GM18498 (cell line): ENCODE measurements around the gene FOXP2.
"Not testable (repeated sequence)": the region's sequence is repeated elsewhere in the genome, so short reads cannot be mapped to it uniquely, and the experiment has no call there.

Source experiments
- ATAC-seq: cut with Tn5 transposase; IDR thresholded peaks from one replicate; pipeline ENCODE4 v1.9.1; 2021; ENCODE audit warnings: mild to moderate bottlenecking, moderate library complexity; ENCODE audit not compliant: unreplicated experiment

The FOXP2 gene

GRCh38 chr7:114419441-114420272 is 5.0 kb downstream of the FOXP2 start:
- ATAC-seq: no peak

DNA sequence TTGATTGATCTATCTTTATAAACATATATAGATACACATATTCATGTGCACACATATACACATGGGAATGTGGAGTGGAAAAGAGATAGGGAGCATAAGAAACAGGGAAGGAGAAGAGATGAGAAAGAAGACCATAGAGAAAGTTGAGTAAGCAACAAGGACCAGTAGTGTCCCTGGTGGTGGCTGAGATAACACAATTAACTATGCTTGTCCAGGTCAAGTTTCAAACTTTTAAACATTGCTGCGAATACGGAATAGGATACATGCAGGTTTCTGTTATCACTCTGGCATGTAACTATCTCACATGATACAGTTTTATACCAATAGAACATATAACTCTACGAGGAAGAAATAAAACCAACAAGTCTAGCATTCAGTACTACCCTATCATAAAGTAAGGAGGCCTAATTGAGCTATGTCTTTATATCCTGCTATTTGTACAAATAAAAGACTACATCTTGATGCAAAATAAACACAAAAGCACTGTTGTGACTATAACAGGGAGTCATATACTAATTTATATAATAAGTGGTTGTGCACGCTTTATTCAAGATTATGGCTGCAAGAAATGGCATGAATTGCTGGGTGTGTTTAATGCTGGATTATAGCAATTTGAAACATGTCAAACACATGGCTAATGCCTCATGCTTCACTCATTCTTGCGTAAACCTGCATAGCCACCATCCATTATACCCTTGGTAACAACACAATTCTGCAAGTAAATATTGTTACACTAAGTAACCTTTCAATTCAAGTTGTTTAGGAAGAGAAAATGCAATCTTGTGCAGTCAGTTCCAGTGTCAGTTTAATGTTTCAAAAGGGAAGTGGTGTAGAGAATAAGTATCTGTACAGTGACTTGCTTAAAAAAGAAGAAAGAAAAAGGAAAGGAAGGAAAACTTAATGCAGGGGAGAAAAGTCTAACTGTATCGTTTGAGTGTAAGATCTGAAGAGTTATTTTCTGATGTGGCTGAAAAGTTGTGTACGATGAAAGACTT is 8.2 kb downstream of the FOXP2 start:
- ATAC-seq: no peak

DNA sequence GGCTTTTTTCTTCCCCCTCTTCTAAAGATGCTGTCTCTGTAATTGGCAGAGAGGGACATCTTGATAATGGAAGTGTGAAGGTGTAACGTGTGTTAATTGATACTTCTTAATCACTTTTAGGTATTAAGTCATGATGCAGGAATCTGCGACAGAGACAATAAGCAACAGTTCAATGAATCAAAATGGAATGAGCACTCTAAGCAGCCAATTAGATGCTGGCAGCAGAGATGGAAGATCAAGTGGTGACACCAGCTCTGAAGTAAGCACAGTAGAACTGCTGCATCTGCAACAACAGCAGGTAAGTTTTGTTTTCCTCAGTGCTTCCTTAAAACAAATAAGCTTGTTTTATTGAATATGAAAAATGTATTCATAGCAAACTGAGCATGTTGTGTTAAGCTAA is 11.8 kb downstream of the FOXP2 start:
- no peak for ATAC-seq

- ATAC-seq: no peak
Observed at GRCh38 chr7:114426824-114427223, 12.2 kb downstream of the FOXP2 start.

- ATAC-seq: no peak
Observed at GRCh38 chr7:114428211-114428610, 13.6 kb downstream of the FOXP2 start.

DNA sequence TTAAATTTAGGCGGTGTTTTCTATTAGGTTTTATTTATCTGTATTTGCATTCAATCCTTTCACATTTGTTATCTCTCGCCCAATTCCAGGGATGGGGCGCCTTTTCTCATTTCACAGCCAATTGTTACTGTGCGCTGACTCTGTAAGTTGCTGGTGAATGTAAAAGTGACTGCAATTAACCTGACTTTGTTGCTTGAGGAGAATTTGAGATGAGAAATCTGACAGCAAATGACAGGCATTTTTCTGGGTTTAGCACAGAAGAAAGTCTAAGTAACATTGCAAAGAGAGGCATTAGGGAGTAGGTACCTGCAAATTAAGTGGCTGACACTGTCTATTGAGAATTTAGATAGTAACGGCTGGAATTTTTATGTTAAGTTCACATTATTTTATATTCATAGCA is 16.6 kb downstream of the FOXP2 start:
- no peak for ATAC-seq

- no peak for ATAC-seq
Observed at GRCh38 chr7:114432061-114432460, 17.4 kb downstream of the FOXP2 start.

GRCh38 chr7:114432703-114433102 is 18.1 kb downstream of the FOXP2 start:
- ATAC-seq: no peak

DNA sequence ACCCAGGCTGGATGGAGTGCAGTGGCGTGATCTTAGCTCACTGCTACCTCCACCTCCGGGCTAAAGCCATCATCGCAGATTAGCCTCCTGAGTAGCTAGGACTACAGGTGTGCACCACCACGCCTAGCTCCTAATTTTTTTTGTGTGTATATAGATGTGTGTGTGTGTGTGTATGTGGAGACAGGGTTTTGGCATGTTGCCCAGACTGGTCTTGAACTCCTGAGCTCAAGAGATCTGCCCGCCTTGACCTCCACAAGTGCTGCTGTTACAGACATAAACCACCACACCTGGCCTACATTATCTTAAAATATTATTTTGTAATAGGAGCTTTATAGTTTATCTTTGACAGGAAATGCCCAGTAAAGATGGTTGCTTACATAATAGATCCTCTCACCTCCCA is 25.0 kb downstream of the FOXP2 start:
- ATAC-seq: no peak

- ATAC-seq: not testable (repeated sequence)
Observed at GRCh38 chr7:114440927-114441326, 26.3 kb downstream of the FOXP2 start.

- no peak for ATAC-seq
Observed at GRCh38 chr7:114444196-114444595, 29.6 kb downstream of the FOXP2 start.

- ATAC-seq: no peak
Observed at GRCh38 chr7:114450431-114450830, 35.8 kb downstream of the FOXP2 start.

GRCh38 chr7:114459574-114459973 is 45.0 kb downstream of the FOXP2 start:
- ATAC-seq: no peak

- no peak for ATAC-seq
Observed at GRCh38 chr7:114460021-114460420, 45.4 kb downstream of the FOXP2 start.

DNA sequence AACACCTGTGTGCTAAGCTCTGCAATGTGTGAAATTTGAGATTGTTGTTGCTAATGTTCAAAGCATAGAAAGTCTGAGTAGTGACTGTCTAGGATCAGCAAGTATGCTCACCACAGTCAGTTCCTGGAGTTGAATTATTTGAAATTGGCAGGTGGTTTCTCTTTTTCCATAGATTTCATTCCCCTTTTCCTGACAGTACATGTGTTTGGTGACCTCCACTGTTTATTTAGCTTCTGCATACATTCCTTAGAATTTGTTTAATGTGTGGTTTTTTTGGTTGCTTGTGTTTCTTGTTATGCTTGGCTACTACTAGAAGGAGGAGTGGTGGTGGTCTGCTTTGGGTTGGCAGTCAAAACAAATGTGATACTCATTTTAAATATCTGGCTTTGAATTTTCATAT is 52.3 kb downstream of the FOXP2 start:
- ATAC-seq: no peak

- no peak for ATAC-seq
Observed at GRCh38 chr7:114468844-114469243, 54.2 kb downstream of the FOXP2 start.

GRCh38 chr7:114472896-114473512 is 58.4 kb downstream of the FOXP2 start:
- ATAC-seq: no peak

- ATAC-seq: no peak
Observed at GRCh38 chr7:114478384-114478783, 63.8 kb downstream of the FOXP2 start.

- ATAC-seq: no peak
Observed at GRCh38 chr7:114481999-114482398, 67.4 kb downstream of the FOXP2 start.

- ATAC-seq: no peak
Observed at GRCh38 chr7:114484226-114484625, 69.6 kb downstream of the FOXP2 start.

DNA sequence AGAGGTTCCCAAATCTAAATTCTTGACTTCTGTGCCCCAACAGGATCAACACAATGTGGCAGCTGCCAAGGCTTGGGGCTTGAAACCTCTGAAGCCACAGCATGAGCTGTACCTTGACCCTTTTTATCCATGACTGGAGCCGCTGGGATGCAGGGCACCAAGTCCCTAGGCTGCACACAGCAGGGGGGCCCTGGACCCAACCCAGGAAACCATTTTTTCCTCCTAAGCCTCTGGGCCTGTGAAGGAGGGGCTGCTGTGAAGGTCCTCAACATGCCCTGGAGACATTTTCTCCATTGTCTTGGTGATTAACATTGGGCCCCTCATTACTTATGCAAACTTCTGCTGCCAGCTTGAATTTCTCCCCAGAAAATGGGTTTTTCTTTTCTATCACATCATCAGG is 72.6 kb downstream of the FOXP2 start:
- no peak for ATAC-seq
